IPS DF 4.7 (cell line): ENCODE measurements around the gene RHBDD1.

Experiments
- DNase-seq: peaks from one replicate; pipeline ENCODE4 v3.0.0-alpha.2; 2013; ENCODE audit warnings: low spot score; ENCODE audit errors: extremely low read depth

Gene RHBDD1

GRCh38 chr2:226845386-226846116 lies 9.7 kb downstream of the RHBDD1 start:
- no peak for DNase-seq

- DNase-seq = no peak
Observed at GRCh38 chr2:226847090-226847489, 11.2 kb downstream of the RHBDD1 start.

- DNase-seq = no peak
Observed at GRCh38 chr2:226847511-226847910, 11.7 kb downstream of the RHBDD1 start.

GRCh38 chr2:226849349-226849748 lies 13.5 kb downstream of the RHBDD1 start:
- no peak for DNase-seq

GRCh38 chr2:226850024-226850423 lies 14.2 kb downstream of the RHBDD1 start:
- no peak for DNase-seq

GRCh38 chr2:226855787-226856186 lies 19.9 kb downstream of the RHBDD1 start:
- no peak for DNase-seq

- no peak for DNase-seq
Observed at GRCh38 chr2:226860087-226860486, 24.2 kb downstream of the RHBDD1 start.

GRCh38 chr2:226862623-226863022 lies 26.8 kb downstream of the RHBDD1 start:
- no peak for DNase-seq

GRCh38 chr2:226865273-226865672 lies 29.4 kb downstream of the RHBDD1 start:
- DNase-seq = no peak

- DNase-seq = no peak
Observed at GRCh38 chr2:226865710-226866109, 29.9 kb downstream of the RHBDD1 start.

GRCh38 chr2:226868331-226869162 lies 32.7 kb downstream of the RHBDD1 start:
- no peak for DNase-seq

GRCh38 chr2:226869371-226869770 lies 33.5 kb downstream of the RHBDD1 start:
- no peak for DNase-seq

- DNase-seq = no peak
Observed at GRCh38 chr2:226873051-226873620, 37.3 kb downstream of the RHBDD1 start.

GRCh38 chr2:226873826-226874225 lies 38.0 kb downstream of the RHBDD1 start:
- DNase-seq = no peak

GRCh38 chr2:226874749-226875148 lies 38.9 kb downstream of the RHBDD1 start:
- DNase-seq = no peak

- DNase-seq = no peak
Observed at GRCh38 chr2:226875438-226876225, 39.8 kb downstream of the RHBDD1 start.

GRCh38 chr2:226877491-226877890 lies 41.6 kb downstream of the RHBDD1 start:
- no peak for DNase-seq

- no peak for DNase-seq
Observed at GRCh38 chr2:226881287-226881686, 45.4 kb downstream of the RHBDD1 start.

GRCh38 chr2:226882606-226883005 lies 46.8 kb downstream of the RHBDD1 start:
- DNase-seq = no peak

- DNase-seq = no peak
Observed at GRCh38 chr2:226883296-226883795, 47.5 kb downstream of the RHBDD1 start.

- DNase-seq = no peak
Observed at GRCh38 chr2:226884166-226884565, 48.3 kb downstream of the RHBDD1 start.
